Stomach (tissue), 4 donors: Measurements from ENCODE around the gene ACTL8.

Source experiments
- CTCF ChIP-seq, 7 experiments: fragments of 450-650 bp in 4 of 7; fragments of 200-600 bp in 3 of 7; sonication (generic) in 3 of 7; IDR thresholded peaks; one replicate each; pipeline ENCODE4 v1.5.1; 2016 to 2019; ENCODE audit warnings: antibody characterized with exemption in 7 of 7, control low read depth in 2 of 7, mild to moderate bottlenecking in 1 of 7
- POLR2A ChIP-seq, 4 donors: fragments of 450-650 bp; IDR thresholded peaks; one replicate each; pipeline ENCODE4 v1.6.1; 2016; ENCODE audit warnings: antibody characterized with exemption in 4 of 4, control low read depth in 2 of 4, mild to moderate bottlenecking in 1 of 4, moderate library complexity in 1 of 4
- POLR2AphosphoS5 ChIP-seq, 3 donors: sonication (generic); formaldehyde crosslinking; IDR thresholded peaks; one replicate each; pipeline ENCODE4 v1.6.1; 2016; ENCODE audit warnings: antibody characterized with exemption in 3 of 3

- TF ChIP-seq CTCF (IDR thresholded peaks at IDR 0.05) (no peak), POLR2A (IDR thresholded peaks at IDR 0.05) (no peak), POLR2AphosphoS5 (IDR thresholded peaks at IDR 0.05) (no peak)
These were observed 35.3 kb upstream of the ACTL8 start for GRCh38 chr1:17719874-17720273.
